Right lobe of liver (tissue), 4 donors: ENCODE results near the gene DENND4C.

Source experiments
- CTCF ChIP-seq, 4 donors: fragments of 200-600 bp in 3 of 4; fragments of 450-650 bp in 1 of 4; IDR thresholded peaks; one replicate each; pipeline versions ENCODE4 v1.5.1 to v1.8.0; 2016 to 2022; ENCODE audit warnings: antibody characterized with exemption in 4 of 4, mild to moderate bottlenecking in 2 of 4
- POLR2A ChIP-seq: fragments of 450-650 bp; IDR thresholded peaks from one replicate; pipeline ENCODE4 v1.6.1; 2017; ENCODE audit warnings: antibody characterized with exemption, mild to moderate bottlenecking
- donor health status: DM: no; HTN: no; CAD: no.
- donor health status: DM: no; HTN: no; CAD: no.
- donor health status: DM: no; HTN: yes; CAD: no.

DNA sequence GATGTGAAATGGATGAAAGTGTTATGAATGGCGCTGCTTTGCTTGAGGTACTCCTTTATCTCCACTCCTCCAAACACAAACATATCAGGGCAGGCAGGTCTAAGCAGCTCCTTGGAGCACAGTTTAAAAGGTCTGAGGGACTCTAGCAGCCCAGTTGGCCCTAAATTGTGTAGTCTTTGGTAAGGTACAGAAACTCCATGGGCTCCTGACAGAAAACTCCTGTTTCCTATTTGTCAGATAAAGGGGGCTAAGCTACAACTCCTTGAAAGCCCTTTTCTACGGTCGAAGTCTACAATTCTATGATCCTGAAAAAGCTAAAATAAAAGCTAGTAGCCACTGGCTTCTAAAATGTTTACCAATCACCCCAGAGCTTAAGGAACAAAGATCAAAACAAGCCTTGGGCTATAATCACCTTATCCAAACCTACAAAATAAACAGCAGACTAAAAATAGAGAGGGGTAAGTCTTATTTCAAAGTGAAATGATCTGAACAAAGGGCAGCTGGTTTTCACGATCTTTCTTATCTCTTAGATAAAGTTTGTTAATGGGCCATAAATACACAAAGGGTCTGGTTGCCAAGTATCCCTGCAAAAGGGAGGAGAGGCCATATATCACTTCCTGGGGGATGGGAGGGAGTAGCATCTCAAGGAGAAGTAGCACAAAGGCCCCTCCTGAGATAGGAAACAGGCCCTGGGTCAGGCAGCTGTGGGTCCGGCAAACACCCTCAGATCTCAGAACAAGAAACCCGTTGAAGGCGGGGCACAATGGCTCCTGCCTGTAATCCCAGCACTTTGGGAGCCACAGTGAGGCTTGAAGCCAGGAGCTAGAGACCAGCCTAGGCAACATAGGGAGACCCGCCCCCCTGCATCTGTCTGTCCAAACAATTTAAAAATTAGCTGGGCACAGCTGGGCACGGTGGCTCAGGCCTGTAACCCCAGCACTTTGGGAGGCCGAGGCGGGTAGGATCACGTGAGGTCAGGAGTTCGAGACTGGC is 28.3 kb upstream of the DENND4C start:
- TF ChIP-seq CTCF (IDR thresholded peaks at IDR 0.05) (no peak), POLR2A (no peak)
